ENCODE data around the gene IQGAP1.

Gene IQGAP1

DNA sequence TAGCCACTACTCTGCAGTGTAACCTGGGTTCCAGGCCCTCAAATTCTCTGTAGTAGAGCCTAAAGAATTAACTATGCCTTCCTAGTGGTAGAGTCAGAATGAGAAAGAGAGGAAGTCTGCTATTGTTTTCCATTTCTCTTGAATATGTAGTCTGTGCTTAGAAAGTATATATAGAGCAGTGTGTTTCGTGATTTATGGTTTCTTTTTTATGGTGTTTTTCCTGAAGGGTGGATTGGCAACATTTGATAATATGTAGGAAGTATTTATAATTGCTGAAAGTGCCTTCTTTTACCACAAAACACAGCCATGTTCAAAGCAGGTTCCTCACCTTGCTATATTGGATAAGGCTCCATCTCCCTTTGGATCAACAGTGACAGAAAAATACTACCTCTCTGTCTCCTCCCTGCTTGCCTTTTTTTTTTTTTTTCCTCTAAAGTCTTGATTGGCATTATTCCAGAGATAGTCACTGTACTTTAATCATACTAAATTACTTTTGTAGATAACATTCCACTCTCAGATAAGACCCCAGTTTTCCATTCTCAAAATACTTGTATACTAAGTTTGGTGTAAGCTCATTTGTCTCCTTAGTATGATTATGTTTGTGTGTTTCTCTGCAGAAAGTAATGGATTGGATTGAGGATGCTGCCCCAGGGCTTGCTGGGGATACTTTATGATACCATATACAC is 47.8 kb downstream of the IQGAP1 start:
- DNase-seq (ENCODE audit: low read depth in 2 of 2) = no peak

DNA sequence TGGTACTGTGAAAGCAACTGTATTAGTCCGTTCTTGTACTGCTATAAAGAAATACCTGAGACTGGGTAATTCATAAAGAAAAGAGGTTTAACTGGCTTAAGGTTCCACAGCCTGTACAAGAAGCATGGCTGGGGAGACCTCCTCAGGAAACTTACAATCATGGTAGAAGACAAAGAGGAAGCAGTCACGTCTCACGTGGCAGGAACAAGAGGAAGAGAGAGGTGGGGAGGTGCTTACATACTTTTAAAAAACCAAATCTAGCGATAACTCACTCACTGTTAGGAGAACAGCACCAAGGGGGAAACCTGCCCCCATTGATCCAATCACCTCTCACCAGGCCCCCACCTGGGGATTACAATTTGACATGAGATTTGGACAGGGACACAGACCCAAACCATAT is 48.9 kb downstream of the IQGAP1 start:
- DNase-seq (ENCODE audit: low read depth in 2 of 2) = no peak

DNA sequence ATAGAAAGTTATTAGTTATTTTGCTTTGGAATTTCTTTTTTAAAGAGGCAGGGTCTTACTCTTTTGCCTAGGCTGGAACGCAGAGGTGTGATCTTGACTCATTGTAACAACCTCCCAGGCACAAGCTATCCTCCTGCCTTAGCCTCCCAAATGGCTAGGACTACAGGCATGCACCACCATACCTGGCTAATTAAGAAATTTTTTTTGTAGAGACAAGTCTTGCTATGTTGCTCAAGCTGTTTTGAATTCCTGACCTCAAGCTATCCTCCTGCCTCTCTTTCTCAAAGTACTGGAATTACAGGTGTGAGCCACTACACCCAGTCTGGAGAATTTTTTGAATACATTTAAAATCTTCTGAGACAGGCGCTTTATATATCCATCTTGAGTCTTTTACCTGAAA is 49.5 kb downstream of the IQGAP1 start:
- no peak for DNase-seq (ENCODE audit: low read depth in 2 of 2)

DNA sequence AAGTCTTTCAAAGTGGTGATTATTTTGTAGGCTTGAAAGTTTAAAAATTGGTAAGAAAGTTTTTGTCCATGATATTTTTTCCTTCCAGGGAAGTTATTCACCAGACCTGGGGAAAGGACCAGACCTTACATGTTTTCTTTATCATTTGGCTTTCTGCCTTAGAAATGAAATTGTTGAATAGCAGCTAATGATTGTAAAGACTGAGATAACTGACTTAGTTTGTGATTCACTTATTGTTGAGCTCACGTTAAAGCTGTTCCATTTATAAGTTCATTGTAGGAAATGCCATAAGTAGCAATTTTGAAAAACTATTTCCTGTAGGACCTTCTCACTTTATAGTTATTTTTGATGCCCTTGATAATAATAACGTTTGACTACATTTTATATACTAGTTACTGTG is 51.9 kb downstream of the IQGAP1 start:
- no peak for DNase-seq (ENCODE audit: low read depth in 2 of 2)

GRCh38 chr15:90441027-90441426 is 53.0 kb downstream of the IQGAP1 start:
- DNase-seq (ENCODE audit: low read depth in 2 of 2) = no peak

DNA sequence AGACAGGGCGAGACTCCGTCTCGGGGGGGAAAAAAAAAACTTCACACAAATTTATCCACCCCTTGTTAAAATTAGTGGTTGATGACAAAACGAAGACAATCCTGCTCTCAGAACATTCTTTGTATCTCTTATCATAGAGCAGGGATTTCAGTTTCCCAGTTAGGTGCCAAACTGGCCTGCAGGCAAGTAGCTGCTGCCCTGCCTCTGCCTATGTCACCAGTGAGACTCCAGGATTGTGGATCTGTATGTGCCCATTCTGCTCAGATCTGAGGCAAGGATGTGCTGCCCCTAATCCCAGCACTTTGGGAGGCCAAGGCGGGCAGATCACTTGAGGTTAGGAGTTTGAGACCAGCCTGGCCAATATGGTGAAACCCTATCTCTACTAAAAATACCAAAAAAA is 54.4 kb downstream of the IQGAP1 start:
- DNase-seq (ENCODE audit: low read depth in 2 of 2) = no peak

- no peak for DNase-seq (ENCODE audit: low read depth in 2 of 2)
Measured at GRCh38 chr15:90449206-90449735, 61.2 kb downstream of the IQGAP1 start.

DNA sequence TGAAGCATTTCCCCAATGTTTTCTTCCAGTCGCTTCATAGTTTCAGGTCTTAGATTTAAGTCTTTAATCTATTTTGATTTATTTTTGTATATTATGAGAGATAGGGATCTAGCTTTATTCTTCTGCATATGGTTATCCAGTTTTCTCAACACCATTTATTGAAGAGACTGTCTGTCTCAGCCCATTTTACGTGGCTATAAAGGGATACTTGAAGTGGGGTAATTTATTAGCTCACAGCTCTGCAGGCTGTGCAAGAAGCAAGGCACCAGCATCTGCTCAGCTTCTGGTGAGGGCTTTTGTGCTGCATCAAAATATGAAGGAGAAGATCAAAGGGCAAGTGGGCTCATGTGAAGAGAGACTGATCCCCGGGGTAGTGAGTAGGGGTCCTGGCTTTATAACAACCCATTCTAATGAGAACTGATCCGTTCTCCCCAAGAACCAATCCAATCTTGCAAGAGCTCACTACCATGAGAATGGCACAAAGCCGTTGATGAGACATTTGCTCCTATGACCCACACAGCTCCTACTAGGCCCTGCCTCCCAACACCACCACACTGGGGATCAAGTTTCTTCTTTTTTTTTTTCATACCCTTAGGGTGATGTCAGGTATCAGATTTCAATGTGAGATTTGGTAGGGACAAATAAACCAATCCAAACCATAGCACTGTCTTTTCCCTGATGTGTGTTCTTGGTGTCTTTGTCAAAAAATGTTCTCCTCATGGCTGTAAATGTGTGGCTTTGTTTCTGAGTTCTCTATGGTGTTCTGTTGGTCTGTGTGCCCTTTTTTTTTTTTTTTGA is 63.2 kb downstream of the IQGAP1 start:
- DNase-seq (ENCODE audit: low read depth in 2 of 2) = no peak

- no peak for DNase-seq (ENCODE audit: low read depth in 2 of 2)
Measured at GRCh38 chr15:90456236-90456635, 68.2 kb downstream of the IQGAP1 start.

GRCh38 chr15:90458061-90458460 is 70.0 kb downstream of the IQGAP1 start:
- no peak for DNase-seq (ENCODE audit: low read depth in 2 of 2)

GRCh38 chr15:90459368-90459767 is 71.3 kb downstream of the IQGAP1 start:
- no peak for DNase-seq (ENCODE audit: low read depth in 2 of 2)

DNA sequence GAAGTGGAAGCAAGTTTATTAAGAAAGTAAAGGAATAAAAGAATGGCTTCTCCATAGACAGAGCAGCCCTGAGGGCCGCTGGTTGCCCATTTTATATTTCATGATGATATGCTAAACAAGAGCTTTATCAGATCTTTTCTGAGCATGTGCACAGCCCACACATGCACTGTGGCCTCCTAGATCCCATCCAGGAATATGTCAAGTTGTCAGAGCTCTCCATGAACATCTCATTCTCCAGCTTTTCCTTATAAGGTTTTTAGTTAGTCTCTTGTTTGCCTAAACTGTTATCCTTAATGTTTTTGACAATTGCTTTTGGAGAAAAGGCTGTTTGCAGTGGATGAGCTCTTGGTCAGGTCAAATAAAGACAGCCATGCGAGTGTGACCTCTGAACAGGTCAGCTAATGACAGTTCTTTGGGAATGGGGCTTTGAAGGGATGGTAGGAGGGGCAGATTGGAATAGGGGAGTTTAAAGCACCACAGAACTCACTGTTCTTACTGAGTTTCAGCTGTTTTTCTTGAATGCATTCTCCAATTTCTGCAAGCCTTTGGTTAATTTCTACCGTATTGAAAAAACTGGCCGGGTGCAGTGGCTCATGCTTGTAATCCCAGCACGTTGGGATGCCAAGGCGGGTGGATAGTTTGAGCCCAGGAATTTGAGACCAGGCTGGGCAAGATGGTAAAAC is 72.2 kb downstream of the IQGAP1 start:
- DNase-seq (ENCODE audit: low read depth in 2 of 2) = no peak

GRCh38 chr15:90463381-90463780 is 75.3 kb downstream of the IQGAP1 start:
- no peak for DNase-seq (ENCODE audit: low read depth in 2 of 2)

DNA sequence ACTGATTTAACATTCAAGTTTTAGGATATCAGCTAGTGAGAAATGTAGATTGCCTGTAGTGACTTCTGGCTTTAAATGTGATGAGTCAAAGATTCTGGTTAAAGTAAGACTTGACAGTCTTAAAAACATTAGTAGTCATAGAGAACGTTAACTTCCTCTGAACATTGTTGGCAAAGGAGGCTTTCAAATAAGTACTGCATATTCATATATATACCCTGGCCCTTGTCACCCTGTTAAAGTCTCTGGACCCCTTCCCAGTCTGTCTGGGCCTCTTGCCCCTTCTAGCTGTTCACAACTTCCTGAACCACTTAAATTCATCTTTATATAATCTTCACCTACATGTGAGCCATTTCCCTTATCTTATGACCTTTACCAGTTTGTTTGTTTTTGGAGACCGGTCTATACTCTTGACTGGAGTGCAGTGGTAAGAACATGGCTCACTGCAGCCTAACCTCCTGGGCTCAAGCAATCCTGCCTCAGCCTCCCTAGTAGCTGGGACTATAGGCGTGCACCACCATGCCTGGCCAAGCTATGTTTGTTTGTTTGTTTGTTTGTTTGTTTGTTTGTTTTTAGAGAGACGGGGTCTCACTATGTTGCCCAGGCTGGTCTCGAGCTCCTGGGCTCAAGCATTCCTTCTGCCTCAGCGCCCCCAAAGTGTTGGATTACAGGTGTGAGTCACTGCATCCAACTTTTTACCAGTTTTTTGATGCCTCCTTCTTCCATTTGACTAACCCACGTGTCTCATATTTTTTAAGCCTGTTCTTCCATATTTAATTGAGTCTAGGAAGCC is 77.3 kb downstream of the IQGAP1 start:
- no peak for DNase-seq (ENCODE audit: low read depth in 2 of 2)

GRCh38 chr15:90465930-90466567 is 78.0 kb downstream of the IQGAP1 start:
- DNase-seq (ENCODE audit: low read depth in 2 of 2) = no peak

- DNase-seq (ENCODE audit: low read depth in 2 of 2) = no peak
Measured at GRCh38 chr15:90469723-90470122, 81.7 kb downstream of the IQGAP1 start.

DNA sequence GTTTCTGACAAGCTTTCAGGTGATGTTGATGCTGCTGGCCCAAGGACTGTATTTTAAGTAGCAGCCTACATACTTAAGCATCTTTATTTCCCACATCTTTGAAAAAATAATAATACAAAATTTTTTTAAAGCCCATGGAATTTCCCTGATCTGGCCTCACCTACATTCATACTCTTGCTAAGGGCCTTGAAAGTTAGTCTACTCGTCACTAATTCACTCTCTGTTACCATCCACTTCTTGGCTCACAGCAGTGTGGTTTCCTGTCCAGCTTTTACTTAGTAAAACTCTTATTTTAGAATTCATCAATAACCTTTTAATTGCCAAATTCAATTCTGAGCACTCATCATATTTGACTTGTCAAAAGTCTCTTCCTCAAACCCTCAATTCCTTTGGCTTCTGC is 82.4 kb downstream of the IQGAP1 start:
- DNase-seq (ENCODE audit: low read depth in 2 of 2) = no peak

GRCh38 chr15:90471126-90471525 is 83.1 kb downstream of the IQGAP1 start:
- no peak for DNase-seq (ENCODE audit: low read depth in 2 of 2)

GRCh38 chr15:90471769-90472168 is 83.7 kb downstream of the IQGAP1 start:
- DNase-seq (ENCODE audit: low read depth in 2 of 2) = no peak

DNA sequence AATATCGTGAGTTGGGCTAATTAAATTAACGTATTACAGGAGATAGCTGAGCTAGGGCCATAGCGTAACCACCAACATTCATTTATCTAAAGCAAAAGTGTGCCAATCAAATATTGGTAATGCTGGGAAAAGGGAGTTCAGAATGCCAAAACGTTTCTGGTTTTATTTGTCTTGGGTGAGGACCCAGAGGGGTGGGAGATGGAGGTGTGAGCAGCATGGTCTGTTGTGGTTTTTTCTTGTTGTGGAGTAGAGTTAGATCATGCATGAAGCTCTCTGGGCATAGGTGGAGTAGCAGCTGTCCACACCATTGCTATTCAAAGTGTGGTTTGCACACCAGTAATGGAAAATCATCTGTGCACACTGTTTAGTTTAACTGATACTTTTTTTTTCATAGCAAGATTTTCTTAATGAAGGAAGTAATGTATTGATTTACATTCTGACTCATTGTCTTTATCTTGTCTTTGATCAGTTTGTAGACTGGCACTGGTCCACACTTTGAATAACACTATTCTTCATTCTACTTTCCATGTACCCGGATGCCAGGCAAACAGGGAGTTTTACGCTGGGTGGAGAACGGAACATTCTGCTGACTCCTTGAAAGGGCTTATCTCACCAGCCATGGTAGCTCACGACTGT is 90.9 kb downstream of the IQGAP1 start:
- DNase-seq (ENCODE audit: low read depth in 2 of 2) = no peak

DNA sequence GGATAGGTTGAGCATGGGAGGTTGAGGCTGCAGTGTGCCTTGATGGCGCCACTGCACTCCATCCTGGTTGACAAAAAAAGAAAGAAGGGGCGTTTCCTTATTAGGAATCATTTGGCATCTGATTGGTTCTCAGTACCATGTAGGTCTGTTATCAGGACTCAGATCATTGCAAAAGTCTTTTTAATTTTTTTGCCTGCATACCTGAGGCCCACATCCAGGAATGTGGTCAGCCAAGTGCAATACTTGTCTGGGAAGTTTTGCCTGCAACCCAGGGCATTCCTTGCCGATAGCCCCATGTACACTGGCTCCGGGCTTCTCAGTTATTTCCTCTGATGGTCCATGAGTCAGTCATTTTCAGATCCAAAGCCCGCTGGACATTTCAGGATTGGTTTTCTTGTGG is 91.6 kb downstream of the IQGAP1 start:
- no peak for DNase-seq (ENCODE audit: low read depth in 2 of 2)

All from stimulated activated CD4-positive, alpha-beta T cell treated with anti-CD3 and anti-CD28 coated beads, Interleukin-4, amount 100 ng/mL, for 48 hours (primary cell).